Stimulated activated CD4-positive, alpha-beta T cell treated with anti-CD3 and anti-CD28 coated beads, Interleukin-15, amount 100 ng/mL, for 1 hour (primary cell): ENCODE data around the gene OR8H2.
"Not testable (repeated sequence)": the region's sequence is repeated elsewhere in the genome, so short reads cannot be mapped to it uniquely, and the experiment has no call there.

Source experiments
- DNase-seq, 2 donors: peaks; one replicate each; pipeline ENCODE4 v3.0.0-alpha.2; 2020; ENCODE audit warnings: low read depth in 1 of 2, low spot score in 1 of 2

The OR8H2 gene

GRCh38 chr11:56103210-56103737 lies at the start of gene OR8H2:
Gene OR8H2, plus strand, starts transcription at chr11:56103687. Its CDS starts 1,356 bp downstream, at chr11:56105043.
- no peak for DNase-seq

GRCh38 chr11:56056366-56056765 lies 47.1 kb upstream of the OR8H2 start:
- not testable (repeated sequence) for DNase-seq

GRCh38 chr11:56057661-56058237 lies 45.7 kb upstream of the OR8H2 start:
- DNase-seq: not testable (repeated sequence)

GRCh38 chr11:56058260-56058780 lies 45.2 kb upstream of the OR8H2 start:
- not testable (repeated sequence) for DNase-seq

GRCh38 chr11:56066980-56067379 lies 36.5 kb upstream of the OR8H2 start:
- no peak for DNase-seq

- no peak for DNase-seq
Measured at GRCh38 chr11:56089697-56090096, 13.8 kb upstream of the OR8H2 start.

- no peak for DNase-seq
Measured at GRCh38 chr11:56093008-56093407, 10.5 kb upstream of the OR8H2 start, which contains the start of gene OR8I2. Gene OR8I2, plus strand, starts transcription at chr11:56093308. Its CDS starts 0 bp downstream, at chr11:56093308.

GRCh38 chr11:56122073-56122472 lies 18.6 kb downstream of the OR8H2 start, which contains the start of gene OR8H3:
Gene OR8H3, plus strand, starts transcription at chr11:56122373. Its CDS starts 0 bp downstream, at chr11:56122373.
- DNase-seq: no peak

GRCh38 chr11:56140151-56140661 lies 36.7 kb downstream of the OR8H2 start, which contains the start of gene OR8J3:
Gene OR8J3, minus strand, starts transcription at chr11:56140201. Its CDS starts 2,483 bp downstream, at chr11:56137718.
- DNase-seq: no peak

GRCh38 chr11:56143681-56144080 lies 40.2 kb downstream of the OR8H2 start:
- DNase-seq: not testable (repeated sequence)

- no peak for DNase-seq
Measured at GRCh38 chr11:56151376-56151775, 47.9 kb downstream of the OR8H2 start.

GRCh38 chr11:56152333-56152732 lies 48.8 kb downstream of the OR8H2 start:
- DNase-seq: no peak
